Activated T-helper 2 cell treated with anti-CD3 and anti-CD28 coated beads, Interferon-gamma antibody, Interleukin-2, Interleukin-4, amounts not matched to agents 10 μg/mL and 5 μg/mL and 100 μg/mL, durations not matched to agents 14 hours and 24 hours and 36 hours (primary cell): ENCODE measurements around the gene HOGA1. TPM values are rescaled to one million over a fixed set of nuclear protein-coding genes. Genes with fewer than 3 reads are reported as not detected.
"Not testable (repeated sequence)": the region's sequence is repeated elsewhere in the genome, so short reads cannot be mapped to it uniquely, and the experiment has no call there.

Experiments used
- DNase-seq: peaks from one replicate; pipeline ENCODE4 v3.0.0; 2021; ENCODE audit warnings: low spot score
- H3K27ac Mint-ChIP-seq: one replicate; pipeline ENCODE4 v1.8.0; 2021; ENCODE audit warnings: mixed read lengths
- H3K27me3 Mint-ChIP-seq: one replicate; pipeline ENCODE4 v1.8.0; 2021; ENCODE audit warnings: low read depth, mixed read lengths
- H3K36me3 Mint-ChIP-seq: one replicate; pipeline ENCODE4 v1.8.0; 2021; ENCODE audit warnings: low read depth, mixed read lengths
- H3K4me1 Mint-ChIP-seq: one replicate; pipeline ENCODE4 v1.8.0; 2021; ENCODE audit warnings: low read depth, mixed read lengths
- H3K4me3 Mint-ChIP-seq: one replicate; pipeline ENCODE4 v1.8.0; 2021; ENCODE audit warnings: low read depth, mild to moderate bottlenecking, moderate library complexity, mixed read lengths
- H3K9me3 Mint-ChIP-seq: one replicate; pipeline ENCODE4 v1.8.0; 2021; ENCODE audit warnings: mixed read lengths
- intact Hi-C: fragments of 100-400 bp; cut with micrococcal nuclease; formaldehyde crosslinking; loops from one replicate; pipeline ENCODE4 v1.15.1; 2023
- total RNA-seq: library from RNA; stranded (reverse); gene quantifications from 2 replicates; pipeline ENCODE4 v1.2.3, GENCODE V29; 2022

HOGA1 gene
- total RNA-seq, 1 donor from 2014 or later, result not detected

DNA sequence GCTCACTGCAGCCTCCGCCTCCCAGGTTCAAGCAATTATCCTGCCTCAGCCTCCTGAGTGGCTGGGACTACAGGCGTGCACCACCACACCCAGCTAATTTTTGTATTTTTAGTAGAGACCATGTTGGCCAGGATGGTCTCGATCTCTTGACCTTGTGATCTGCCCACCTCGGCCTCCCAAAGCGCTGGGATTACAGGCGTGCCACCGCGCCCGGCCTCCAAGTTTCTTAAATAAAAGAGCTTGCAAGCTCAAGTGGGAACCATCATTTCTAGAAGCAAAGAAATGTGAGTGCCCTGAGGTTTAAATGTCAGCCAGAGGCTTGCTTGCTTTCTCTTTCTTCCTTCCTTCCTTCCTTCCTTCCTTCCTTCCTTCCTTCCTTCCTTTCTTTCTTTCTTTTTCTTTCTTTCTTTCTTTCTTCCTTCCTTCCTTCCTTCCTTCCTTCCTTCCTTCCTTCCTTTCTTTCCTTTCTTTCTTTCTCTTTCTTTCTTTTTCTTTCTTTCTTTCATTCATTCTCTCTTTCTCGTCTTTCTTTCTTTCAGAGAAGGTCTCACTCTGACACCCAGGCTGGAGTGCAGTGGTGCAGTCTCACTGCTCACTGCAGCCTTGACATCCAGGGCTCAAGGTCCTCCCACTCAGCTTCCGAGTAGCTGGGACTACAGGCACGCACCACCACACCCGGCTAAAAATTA, 58.4 kb downstream of the HOGA1 start:
- Mint-ChIP-seq H3K4me1 (peaks cover 26% of the 10 kb centered on the region), H3K36me3 (peaks cover 30% of the 10 kb centered on the region), H3K4me3 (peak overlapping the region; percentile 92)
- intact Hi-C loops, result loop anchor here (5.0 to 10.0 kb wide), 2 partner anchors 45 to 218 kb away; partner anchors contain the start of genes AVPI1 and PGAM1
- not testable (repeated sequence) for DNase-seq, H3K9me3 Mint-ChIP-seq, H3K27ac Mint-ChIP-seq, H3K27me3 Mint-ChIP-seq

DNA sequence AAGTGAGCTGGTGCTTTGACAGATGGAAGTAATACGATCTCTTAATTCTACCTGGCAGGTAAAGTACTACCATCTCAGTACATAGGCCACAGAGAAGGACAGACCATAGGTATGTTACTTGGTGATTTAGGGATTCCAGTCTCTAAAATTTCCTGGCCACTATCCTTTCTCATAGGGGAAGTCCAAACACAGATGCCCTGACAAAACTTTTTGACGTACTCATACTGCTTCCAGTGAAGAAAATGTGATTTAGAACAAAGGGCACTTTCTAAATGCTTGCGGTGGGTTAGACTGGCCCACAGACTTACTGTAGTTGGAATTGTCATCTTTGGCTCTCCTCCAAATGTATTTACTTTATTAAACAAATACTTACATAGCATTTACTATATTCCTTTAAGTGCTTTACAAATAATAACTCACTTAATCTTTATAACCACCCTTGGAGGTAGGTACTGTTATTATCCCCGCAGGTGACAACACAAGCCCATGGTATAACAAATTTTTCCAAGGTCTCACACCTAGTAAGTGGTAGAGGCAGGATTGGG, 59.3 kb downstream of the HOGA1 start:
- Mint-ChIP-seq H3K4me1 (peaks cover 31% of the 10 kb centered on the region), H3K36me3 (peaks cover 31% of the 10 kb centered on the region), H3K27me3 (no peaks in the 10 kb centered on the region), H3K27ac (no peak overlapping the region), H3K4me3 (peak overlapping the region; percentile 67), H3K9me3 (no peaks in the 10 kb centered on the region)
- intact Hi-C loops, result loop anchor here (5.0 to 10.0 kb wide), 2 partner anchors 44 to 219 kb away; partner anchors contain the start of genes AVPI1 and PGAM1
- DNase-seq, result no peak

DNA sequence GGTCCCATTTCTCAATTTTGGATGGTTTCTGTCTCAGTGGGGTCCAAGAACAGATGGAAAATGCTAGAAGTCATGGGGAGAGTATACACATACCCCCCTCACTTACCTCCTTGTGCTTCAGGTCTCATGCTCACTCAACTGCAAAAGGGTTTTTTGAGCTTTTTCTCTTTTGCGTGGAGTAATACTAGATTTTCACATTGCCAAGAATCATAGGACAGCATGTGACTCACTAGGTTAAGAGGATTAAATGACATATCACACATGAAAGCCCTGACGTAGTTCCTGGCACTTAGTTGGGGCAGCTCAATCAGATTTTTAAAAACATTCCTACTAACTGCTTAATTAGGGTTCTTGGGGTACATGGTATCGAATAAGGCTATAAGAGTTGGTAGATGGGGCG, 60.7 kb downstream of the HOGA1 start:
- DNase-seq, result no peak
- intact Hi-C loops, result loop anchor here (5.0 to 10.0 kb wide), 2 partner anchors 42 to 220 kb away; partner anchors contain the start of genes AVPI1 and PGAM1
- peaks cover 36% of the 10 kb centered on the region for H3K36me3 Mint-ChIP-seq
- no peaks in the 10 kb centered on the region for H3K9me3 Mint-ChIP-seq
- H3K27me3 Mint-ChIP-seq, result no peaks in the 10 kb centered on the region
- no peak overlapping the region for H3K27ac Mint-ChIP-seq
- no peak overlapping the region for H3K4me3 Mint-ChIP-seq
- peaks cover 38% of the 10 kb centered on the region for H3K4me1 Mint-ChIP-seq

DNA sequence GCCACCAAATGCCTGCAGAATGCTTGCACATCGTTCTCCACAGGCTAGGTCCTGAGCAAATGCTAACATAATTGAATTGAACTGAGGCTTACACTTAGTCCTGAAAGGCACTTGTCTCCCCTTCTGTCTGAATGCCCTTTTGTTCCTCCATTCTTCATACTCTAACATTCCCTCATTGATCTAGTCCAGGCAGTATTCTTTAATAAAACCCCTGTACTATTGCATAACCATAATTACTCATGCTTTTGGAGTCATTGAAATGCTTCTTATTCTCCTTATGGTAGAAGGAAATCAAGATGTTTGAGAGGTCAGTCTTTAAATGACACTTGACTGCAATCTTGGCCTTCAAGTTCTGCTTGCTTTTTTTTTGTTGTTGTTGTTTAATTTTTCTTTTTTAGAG, 63.4 kb downstream of the HOGA1 start:
- no peak overlapping the region for H3K27ac Mint-ChIP-seq

DNA sequence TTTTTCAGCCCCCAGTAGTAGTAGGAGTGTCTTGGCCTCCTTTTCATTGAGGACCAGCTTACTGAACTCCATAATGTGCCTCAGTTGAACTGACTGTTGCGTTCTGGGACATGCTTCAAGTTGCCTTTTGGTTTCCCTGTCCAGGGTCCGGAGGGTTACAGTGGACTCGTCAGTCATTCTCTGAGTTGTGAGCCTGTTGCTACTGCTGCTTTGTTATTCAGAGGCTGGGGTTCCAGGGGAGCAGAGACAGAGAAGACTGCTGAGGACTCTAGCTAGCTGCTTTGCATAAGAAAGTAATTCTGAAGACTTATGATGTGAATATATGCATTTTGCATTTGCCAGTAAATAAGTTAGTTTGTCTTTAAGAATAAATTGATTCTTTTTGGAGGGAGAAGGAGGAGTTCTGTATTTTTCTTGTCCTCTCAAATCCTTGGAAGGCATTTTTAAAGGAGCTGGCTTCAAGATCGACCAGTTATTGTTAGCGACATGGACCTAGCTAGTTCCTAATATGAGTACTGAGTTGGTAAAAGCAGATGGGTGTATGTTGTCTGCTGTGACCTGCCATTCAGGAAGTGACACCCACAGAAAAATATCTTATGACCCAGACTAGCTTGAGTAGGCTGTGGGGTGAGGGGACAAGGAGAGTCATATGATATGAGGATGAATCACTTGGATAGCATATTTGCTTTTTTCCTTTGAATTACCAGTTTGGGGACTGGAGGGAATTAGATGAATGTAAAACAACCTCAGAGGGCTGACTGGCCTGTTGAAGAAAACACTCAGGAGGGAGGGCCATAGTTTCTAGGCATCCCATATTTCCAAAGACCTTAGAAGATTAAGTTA, 64.6 kb downstream of the HOGA1 start:
- intact Hi-C loops, result loop anchor here (1.0 to 10.0 kb wide), 2 partner anchors 8 to 224 kb away; partner anchors contain the start of genes PGAM1 and PI4K2A
- DNase-seq, result no peak
- H3K4me1 Mint-ChIP-seq, result peaks cover 22% of the 10 kb centered on the region
- H3K9me3 Mint-ChIP-seq, result no peaks in the 10 kb centered on the region
- peaks cover 48% of the 10 kb centered on the region for H3K36me3 Mint-ChIP-seq
- H3K27me3 Mint-ChIP-seq, result no peaks in the 10 kb centered on the region
- H3K4me3 Mint-ChIP-seq, result peak overlapping the region; percentile 9
- H3K27ac Mint-ChIP-seq, result peak overlapping the region; percentile 79

More for the DNA sequence above, 63.4 kb downstream of the HOGA1 start:
- intact Hi-C loops, result loop anchor here (10.0 kb wide), 1 partner anchor 223 kb away; the partner anchor contains the start of gene PGAM1
- no peak overlapping the region for H3K4me3 Mint-ChIP-seq
- DNase-seq, result no peak
- H3K9me3 Mint-ChIP-seq, result no peaks in the 10 kb centered on the region
- peaks cover 48% of the 10 kb centered on the region for H3K36me3 Mint-ChIP-seq
- peaks cover 28% of the 10 kb centered on the region for H3K4me1 Mint-ChIP-seq
- no peaks in the 10 kb centered on the region for H3K27me3 Mint-ChIP-seq

GRCh38 chr10:97649405-97649750, 65.2 kb downstream of the HOGA1 start:
- H3K27me3 Mint-ChIP-seq, H3K4me3 Mint-ChIP-seq, H3K9me3 Mint-ChIP-seq, DNase-seq: not testable (repeated sequence)
- H3K36me3 Mint-ChIP-seq, result peaks cover 49% of the 10 kb centered on the region
- intact Hi-C loops, result loop anchor here (1.0 to 10.0 kb wide), 2 partner anchors 9 to 225 kb away; partner anchors contain the start of genes PGAM1 and PI4K2A
- H3K27ac Mint-ChIP-seq, result peak overlapping the region; percentile 79
- peaks cover 22% of the 10 kb centered on the region for H3K4me1 Mint-ChIP-seq

- Mint-ChIP-seq H3K4me1 (peaks cover 21% of the 10 kb centered on the region), H3K36me3 (peaks cover 39% of the 10 kb centered on the region), H3K9me3 (no peaks in the 10 kb centered on the region), H3K4me3 (no peak overlapping the region), H3K27ac (no peak overlapping the region), H3K27me3 (no peaks in the 10 kb centered on the region)
- no peak for DNase-seq
- intact Hi-C loops, result no loop called here
Observed at GRCh38 chr10:97650726-97651125, 66.5 kb downstream of the HOGA1 start.

GRCh38 chr10:97651773-97652172, 67.6 kb downstream of the HOGA1 start:
- H3K27me3 Mint-ChIP-seq, result no peaks in the 10 kb centered on the region
- H3K9me3 Mint-ChIP-seq, result no peaks in the 10 kb centered on the region

DNA sequence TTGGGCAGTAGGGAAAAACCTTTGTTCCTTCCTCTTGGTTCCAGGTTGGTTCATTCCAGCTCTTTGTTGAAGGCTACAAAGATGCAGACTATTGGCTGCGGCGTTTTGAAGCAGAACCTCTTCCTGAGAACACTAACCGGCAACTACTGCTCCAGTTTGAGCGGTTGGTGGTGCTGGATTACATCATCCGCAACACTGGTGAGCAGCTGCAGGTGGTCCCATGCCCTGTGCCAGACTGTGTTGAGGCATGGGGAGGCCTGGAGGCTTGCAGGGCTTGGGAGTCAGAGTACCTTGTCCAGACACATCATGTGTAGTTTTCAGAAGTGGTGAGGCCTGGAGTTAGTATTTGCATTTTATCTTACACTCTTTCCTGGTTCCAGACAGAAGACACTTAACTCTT, 72.6 kb downstream of the HOGA1 start:
- H3K4me3 Mint-ChIP-seq, result no peak overlapping the region
- intact Hi-C loops, result no loop called here
- H3K9me3 Mint-ChIP-seq, result no peaks in the 10 kb centered on the region
- no peak for DNase-seq
- H3K27me3 Mint-ChIP-seq, result no peaks in the 10 kb centered on the region
- no peaks in the 10 kb centered on the region for H3K4me1 Mint-ChIP-seq
- peaks cover 56% of the 10 kb centered on the region for H3K36me3 Mint-ChIP-seq
- no peak overlapping the region for H3K27ac Mint-ChIP-seq

More at GRCh38 chr10:97651773-97652172, 67.6 kb downstream of the HOGA1 start:
- Mint-ChIP-seq H3K36me3 (peaks cover 47% of the 10 kb centered on the region), H3K4me3 (no peak overlapping the region), H3K27ac (no peak overlapping the region), H3K4me1 (peaks cover 19% of the 10 kb centered on the region)
- intact Hi-C loops, result no loop called here
- DNase-seq, result no peak

GRCh38 chr10:97659589-97659988, 75.4 kb downstream of the HOGA1 start:
- Mint-ChIP-seq H3K4me3 (no peak overlapping the region), H3K36me3 (peaks cover 61% of the 10 kb centered on the region), H3K27me3 (no peaks in the 10 kb centered on the region), H3K9me3 (no peaks in the 10 kb centered on the region), H3K27ac (no peak overlapping the region), H3K4me1 (no peaks in the 10 kb centered on the region)
- intact Hi-C loops, result no loop called here
- DNase-seq, result no peak
